Measurements from ENCODE around the gene DMXL2.

- TF ChIP-seq CTCF (IDR thresholded peaks at IDR 0.05) (no peak), POLR2A (IDR thresholded peaks at IDR 0.05) (no peak)
Measured at GRCh38 chr15:51483520-51483919, 139.1 kb downstream of the DMXL2 start.
